Inflammatory macrophage treated with lipopolysaccharide for 4 hours (primary cell): ENCODE results near the gene SNRNP35.
"Not testable (repeated sequence)": the region's sequence is repeated elsewhere in the genome, so short reads cannot be mapped to it uniquely, and the experiment has no call there.

Source experiments
- DNase-seq: peaks from one replicate; pipeline ENCODE4 v3.0.0-alpha.2; 2020

Gene SNRNP35

DNA sequence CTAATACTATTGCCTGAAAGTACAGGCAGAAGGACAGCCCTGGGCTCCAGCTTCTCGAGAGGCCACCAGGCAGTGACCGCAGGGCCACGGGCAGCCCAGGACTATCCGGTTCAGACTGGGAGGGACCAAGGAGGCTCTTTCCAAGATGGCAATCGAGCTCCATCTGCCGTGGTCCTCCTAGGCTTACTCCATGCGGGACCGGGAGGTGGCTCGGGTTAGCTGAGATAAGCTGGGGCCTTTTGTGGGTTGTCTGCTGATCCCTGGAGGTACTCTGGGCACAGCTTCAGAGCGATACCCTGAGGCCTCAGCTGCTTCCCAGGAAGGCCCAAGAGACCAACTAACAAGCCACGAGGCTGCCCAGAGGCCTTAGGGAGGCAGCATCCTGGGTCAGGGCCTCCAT, 33.1 kb downstream of the SNRNP35 start:
- no peak for DNase-seq

DNA sequence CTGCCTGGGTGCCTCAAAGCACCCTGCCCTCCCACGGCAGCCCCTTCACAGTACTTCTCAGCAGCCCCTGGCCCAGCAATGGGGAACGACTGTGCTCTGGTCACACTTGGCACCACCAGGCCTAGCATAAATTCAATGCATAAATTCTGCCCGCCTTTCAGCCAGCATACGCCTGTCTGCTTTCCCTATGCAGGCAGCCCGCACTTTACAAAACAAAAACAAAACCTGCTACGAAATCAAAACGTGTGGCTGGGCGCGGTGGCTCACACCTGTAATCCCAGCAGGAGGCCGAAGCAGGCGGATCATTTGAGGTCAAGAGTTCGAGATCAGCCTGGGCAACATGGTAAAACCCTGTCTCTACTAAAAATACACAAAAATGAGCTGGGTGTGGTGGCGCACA, 33.5 kb downstream of the SNRNP35 start:
- no peak for DNase-seq

DNA sequence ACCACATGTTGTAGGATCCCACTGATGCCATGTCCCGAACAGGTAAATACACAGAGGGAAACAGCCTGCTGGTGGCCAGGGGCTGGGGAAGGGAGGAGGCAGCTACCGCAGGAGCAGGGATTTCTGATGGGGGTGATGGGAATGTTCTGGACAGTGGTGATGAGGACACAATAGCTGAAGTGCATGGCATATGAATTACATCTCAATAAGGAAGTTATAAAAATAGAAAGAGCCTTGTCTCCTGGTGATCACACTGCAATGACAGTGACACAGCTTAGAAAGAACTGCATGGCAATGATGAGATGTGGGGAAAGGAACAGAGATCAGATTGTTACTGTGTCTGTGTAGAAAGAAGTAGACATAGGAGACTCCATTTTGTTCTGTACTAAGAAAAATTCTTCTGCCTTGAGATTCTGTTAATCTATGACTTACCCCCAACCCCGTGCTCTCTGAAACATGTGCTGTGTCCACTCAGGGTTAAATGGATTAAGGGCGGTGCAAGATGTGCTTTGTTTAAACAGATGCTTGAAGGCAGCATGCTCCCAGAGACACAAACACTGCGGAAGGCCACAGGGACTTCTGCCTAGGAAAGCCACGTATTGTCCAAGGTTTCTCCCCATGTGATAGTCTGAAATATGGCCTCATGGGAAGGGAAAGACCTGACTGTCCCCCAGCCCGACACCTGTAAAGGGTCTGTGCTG, 34.5 kb downstream of the SNRNP35 start:
- peak; percentile 59 for DNase-seq

DNA sequence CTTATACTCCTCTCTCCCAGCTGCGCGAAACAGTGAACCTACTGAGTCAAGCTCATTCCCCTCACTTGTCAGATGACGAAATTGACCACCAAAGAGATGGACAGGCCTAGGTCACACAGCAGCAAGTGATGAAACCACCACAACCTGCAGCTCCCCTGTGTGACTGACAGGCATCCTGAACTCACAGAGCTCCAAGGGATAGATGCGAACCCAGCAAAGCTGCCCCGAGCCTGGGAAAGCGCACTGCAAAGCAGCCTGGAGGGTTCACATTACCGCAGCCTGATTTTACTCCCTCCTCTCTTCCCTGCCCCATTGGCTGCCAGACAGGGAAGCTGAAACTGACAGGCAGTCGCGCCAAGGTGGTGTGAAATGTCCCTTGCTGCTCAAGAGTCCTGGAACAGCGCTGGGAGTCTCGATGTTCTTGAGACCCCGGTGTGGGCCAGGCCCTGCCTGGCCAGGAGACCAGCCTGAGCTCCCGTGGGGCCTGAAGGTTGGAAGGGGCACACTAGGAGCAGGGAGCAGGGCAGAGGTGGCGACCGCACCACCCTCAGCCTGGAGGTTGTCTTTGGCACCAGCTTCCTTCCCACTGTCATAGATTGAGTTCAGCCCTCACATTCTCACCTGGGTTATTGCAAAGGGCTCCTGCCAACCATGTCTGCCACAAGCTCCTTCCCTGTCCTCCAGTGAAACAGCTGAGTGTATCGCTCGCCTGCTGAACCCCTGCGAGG, 36.3 kb downstream of the SNRNP35 start:
- DNase-seq = no peak

DNA sequence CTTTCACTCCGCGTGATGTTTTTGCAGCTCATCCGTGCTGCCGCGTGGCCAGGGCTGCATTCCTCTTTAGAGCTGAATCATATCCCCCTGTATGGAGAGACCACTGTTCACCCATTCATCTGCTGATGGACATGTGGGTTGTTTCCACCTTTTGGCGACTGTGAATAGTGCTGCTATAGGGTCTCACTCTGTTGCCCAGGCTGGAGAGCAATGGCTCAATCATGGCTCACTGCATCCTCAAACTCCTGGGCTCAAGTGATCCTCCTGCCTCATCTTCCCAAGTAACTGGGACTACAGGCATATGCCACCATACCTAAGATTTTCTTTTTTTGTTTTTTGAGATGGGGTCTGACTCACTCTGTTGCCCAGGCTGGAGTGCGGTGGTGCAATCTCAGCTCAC, 39.1 kb downstream of the SNRNP35 start:
- no peak for DNase-seq

DNA sequence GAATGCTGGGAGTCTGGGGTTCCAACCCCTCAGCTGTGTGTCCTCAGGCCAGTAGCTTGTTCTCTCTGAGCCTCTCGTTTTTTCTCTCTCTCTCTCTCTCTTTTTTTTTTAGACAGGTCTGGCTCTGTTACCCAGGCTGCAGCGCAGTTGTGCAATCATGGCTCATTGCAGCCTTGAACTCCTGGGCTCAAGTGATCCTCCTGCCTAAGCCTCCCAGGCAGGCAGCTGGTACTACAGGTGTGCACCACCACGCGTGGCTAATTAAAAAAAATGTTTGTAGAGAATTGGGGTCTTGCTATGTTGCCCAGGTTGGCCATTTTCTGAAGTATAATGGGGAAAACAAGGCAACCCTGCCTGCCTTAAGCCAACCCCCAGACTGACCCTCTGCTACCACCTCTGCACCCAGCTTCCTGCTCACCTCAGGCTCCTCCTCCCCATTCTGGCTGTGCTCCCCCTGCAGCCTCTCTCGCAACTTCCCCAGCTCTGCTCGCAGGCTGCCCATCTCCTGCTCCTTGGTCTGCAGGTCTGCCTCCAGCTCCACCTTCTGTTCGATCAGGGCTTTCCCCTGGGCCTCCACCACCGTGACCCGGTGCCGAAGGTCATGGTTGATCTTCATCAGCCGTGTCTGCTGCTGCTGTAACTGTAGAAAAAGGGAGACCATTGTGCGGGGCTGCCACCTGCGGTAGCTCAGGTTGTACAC, 40.3 kb downstream of the SNRNP35 start:
- no peak for DNase-seq

DNA sequence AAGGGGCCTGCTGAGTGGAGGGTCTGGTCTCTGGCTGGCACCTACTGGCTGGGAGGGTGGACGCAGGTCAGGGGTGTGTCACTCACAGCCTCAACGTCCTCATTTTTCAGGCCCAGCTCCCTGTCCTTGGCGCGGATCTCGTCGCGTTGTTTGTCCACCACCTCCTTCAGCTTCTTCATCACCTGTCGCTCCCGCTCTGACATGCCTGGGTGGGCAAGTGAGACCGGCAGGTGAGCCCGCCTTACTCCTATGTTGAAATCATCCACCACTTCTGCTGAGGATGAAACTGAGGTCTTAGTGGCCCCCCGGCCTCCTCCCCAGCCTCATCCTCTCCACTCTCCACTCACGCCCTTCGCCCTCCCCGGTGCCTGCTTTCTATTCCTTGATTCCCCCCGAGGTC, 41.4 kb downstream of the SNRNP35 start:
- DNase-seq = no peak

DNA sequence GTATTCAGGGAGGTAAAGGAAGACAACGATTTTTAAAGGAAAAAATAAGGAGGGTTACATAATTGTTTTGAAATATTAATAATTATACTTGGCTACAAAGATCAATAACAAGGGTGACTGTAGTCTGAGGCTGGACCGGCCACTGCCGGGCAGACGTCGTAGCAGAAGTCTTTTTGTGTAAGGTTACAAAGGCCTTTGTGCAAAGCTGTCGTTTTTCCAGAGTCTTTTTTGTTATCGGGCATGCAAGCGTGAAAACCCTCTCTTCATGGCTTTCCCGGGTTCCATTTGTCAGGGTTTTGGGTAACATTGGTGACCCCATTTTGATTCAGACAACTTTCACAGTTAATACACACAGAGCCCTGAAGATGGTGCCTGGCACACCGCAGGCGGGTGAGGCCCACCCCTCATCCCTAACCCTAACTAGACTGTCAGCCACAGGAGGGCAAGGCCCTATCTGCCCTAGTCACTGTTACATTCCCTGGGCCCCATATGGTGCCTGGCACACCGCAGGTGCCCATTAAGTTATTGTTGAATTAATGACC, 44.3 kb downstream of the SNRNP35 start:
- no peak for DNase-seq

DNA sequence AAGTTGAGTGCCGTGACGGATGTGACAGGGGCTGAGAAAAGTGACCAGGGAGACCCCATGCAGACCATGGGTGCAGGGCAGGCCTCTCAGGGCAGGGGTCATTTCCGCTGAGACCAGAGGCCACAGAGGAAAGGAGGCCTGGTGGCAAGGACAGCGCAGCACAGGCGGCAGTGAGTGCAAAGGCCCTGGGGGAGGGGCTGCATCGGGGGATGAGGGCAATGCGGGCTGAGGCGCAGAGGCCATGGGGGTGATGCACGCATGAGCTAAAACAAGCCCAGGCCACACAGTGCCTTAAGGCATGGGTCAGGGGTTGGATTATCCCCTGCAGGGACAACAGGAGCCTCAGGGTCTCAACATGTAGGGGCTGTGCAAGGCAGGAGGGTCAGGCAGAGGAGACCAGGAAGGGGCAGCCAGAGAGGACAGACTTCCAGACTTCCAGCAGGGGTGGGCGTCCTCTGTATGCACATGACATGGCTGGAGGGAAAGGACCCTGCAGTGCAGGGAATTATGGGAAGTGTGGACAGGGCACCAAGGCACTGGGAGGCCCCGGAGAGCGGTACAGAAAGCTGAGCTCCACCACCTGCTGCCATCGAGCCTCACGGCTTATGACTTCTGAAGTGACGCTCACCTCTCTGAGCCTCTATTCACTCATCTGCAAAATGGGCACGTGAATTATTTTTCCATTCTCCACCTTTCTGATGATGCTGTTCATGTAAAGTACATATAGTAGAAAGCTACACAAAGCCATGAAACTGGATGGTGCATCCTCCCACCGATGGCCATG, 48.3 kb downstream of the SNRNP35 start:
- no peak for DNase-seq

DNA sequence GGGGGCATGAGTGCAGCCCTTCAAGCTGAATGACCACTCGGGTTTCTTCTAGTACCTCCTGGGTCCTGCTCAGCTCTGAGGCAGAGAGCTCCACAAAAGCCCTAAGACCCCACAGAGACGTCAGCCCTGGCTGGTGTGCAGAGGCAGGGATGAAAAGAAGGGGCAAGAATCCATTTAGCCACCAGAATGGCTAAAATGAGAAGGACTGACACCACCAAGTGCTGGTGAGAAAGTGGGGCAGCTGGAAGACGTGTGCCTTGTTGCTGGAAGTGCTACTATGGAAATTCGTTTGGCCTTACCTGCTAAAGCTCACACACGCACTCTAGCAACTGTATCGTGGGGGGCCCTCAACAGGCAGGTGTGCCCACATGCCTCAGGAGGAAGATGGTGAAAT, 48.9 kb downstream of the SNRNP35 start:
- no peak for DNase-seq

DNA sequence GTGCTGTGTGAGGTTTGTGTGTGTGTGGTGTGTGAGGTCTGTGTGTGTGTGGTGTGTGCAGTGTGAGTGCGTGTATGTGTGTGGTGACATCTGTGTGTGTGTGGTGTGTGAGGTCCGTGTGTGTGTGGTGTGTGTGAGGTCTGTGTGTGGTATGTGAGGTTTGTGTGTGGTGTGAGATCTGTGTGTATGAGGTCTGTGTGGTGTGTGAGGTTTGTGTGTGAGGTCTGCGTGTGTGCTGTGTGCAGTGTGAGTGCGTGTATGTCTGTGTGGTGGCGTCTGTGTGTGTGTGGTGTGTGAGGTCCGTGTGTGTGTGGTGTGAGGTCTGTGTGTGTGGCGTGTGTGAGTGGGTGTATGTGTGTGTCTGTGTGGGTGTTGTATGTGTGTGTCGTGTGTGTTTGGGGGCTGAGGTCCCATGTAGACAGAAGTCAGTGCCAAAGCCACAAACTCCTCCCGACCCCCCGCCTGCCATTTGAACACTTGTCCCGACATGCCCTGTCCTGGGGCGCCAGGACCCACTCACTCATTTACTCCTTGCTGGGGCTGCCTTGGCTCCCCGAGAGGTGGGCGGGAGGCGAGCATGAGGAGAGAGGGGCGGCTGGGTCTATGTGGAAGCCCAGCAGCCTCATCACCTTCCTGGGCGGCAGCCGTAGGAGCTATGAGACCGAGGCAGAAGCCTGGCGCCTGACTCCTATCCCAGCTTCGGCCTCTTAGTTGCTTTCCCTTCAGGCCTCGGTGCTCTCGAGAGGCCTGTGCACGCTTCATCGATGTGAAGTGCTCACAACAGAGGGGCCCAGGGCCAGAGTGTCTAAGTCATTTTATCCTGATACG, 55.1 kb downstream of the SNRNP35 start:
- DNase-seq = no peak

DNA sequence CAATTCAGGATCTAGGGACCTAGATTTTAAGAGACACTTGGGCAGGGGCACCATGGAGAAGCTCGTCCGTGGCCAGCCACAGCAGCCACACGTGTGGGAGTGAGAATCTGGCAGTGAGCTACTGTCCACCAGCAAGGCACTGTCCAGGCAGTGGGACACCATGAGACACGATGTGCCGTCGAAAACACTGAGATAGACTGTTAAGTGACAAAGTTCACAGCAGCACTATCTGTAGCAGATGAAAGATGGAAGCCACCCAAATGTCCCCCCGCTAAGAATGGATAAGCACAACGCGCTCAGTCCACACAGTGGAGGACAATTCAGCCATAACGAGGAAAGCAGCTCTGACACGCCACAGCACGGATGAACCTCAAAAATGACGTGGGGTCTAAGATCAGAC, 55.9 kb downstream of the SNRNP35 start:
- no peak for DNase-seq

DNA sequence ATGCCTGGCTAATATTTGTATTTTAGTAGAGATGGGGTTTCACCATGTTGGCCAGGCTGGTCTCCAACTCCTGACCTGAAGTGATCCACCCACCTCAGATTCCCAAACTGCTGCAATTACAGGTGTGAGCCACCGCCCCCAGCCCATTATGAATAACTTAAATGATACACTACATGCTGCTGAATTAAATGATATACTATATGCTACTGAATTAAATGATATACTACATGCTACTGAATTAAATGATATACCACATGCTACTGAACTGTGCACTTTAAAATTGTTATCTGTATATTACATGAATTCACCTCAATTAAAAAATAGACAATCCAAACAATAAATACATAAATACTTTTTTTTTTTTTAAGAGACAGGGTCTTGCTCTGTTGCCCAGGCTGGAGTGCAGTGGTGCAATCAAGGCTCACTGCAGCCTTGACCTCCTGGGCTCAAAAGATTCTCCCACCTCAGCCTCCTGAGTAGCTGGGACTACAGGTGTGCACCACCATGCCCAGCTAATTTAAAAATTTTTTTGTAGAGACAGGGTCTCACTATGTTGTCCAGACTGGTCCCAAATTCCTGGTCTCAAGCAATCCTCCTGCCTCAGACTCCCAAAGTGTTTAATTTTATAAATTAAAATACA, 56.8 kb downstream of the SNRNP35 start:
- not testable (repeated sequence) for DNase-seq

DNA sequence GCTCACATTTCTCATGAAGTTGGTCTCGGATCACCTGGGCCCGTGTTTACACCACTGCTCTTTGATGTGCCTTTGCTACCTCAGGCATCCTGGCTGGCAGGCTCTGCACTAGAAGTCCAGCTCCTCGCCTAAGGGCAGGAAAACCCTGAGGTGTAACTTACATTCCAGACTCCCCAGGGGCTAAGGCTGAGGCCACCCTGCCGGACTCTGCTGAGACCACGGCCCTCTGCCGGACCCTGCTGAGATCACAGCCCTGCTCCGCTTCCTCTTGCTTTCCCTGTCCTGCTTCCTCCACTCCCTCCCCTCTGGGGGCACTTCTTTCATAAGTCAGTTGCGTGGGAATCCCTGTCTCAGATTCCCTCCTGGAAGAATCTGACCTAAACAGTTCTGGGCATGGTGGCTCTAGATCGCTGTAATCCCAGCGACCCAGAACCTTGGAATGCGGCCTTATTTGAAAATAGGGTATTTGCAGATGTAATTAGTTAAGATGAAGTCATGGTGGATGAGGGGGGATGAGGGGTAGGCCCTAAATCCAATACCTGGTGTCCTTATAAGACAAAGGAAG, 58.4 kb downstream of the SNRNP35 start:
- DNase-seq = no peak
